HG03432 (cell line): ENCODE data around the gene HS3ST3B1.

Experiments used
- ATAC-seq: cut with Tn5 transposase; IDR thresholded peaks from one replicate; pipeline ENCODE4 v1.9.1; 2021; ENCODE audit warnings: mild to moderate bottlenecking, moderate library complexity; ENCODE audit not compliant: unreplicated experiment

HS3ST3B1 gene

GRCh38 chr17:14303343-14304221 is 2.7 kb downstream of the HS3ST3B1 start:
- ATAC-seq: no peak

- no peak for ATAC-seq
Measured at GRCh38 chr17:14304222-14304772, 3.4 kb downstream of the HS3ST3B1 start.

- no peak for ATAC-seq
Measured at GRCh38 chr17:14304773-14305517, 4.1 kb downstream of the HS3ST3B1 start.

- no peak for ATAC-seq
Measured at GRCh38 chr17:14305785-14306496, 5.1 kb downstream of the HS3ST3B1 start.

- no peak for ATAC-seq
Measured at GRCh38 chr17:14306596-14306995, 5.7 kb downstream of the HS3ST3B1 start.

- ATAC-seq: no peak
Measured at GRCh38 chr17:14307560-14308024, 6.7 kb downstream of the HS3ST3B1 start.

GRCh38 chr17:14308636-14308964 is 7.7 kb downstream of the HS3ST3B1 start:
- no peak for ATAC-seq

- ATAC-seq: peak; percentile 97
Measured at GRCh38 chr17:14308965-14309879, 8.3 kb downstream of the HS3ST3B1 start.

- no peak for ATAC-seq
Measured at GRCh38 chr17:14310101-14310500, 9.2 kb downstream of the HS3ST3B1 start.

- ATAC-seq: no peak
Measured at GRCh38 chr17:14310605-14311004, 9.7 kb downstream of the HS3ST3B1 start.

GRCh38 chr17:14311186-14311705 is 10.4 kb downstream of the HS3ST3B1 start:
- no peak for ATAC-seq

GRCh38 chr17:14311981-14312380 is 11.1 kb downstream of the HS3ST3B1 start:
- no peak for ATAC-seq

GRCh38 chr17:14312522-14312921 is 11.6 kb downstream of the HS3ST3B1 start:
- no peak for ATAC-seq

GRCh38 chr17:14316126-14316832 is 15.4 kb downstream of the HS3ST3B1 start:
- ATAC-seq: no peak

GRCh38 chr17:14317383-14317782 is 16.5 kb downstream of the HS3ST3B1 start:
- ATAC-seq: no peak

- ATAC-seq: no peak
Measured at GRCh38 chr17:14318109-14318917, 17.4 kb downstream of the HS3ST3B1 start.

GRCh38 chr17:14318918-14319205 is 18.0 kb downstream of the HS3ST3B1 start:
- ATAC-seq: no peak

GRCh38 chr17:14320098-14320497 is 19.2 kb downstream of the HS3ST3B1 start:
- ATAC-seq: no peak
